Activated gamma-delta T cell treated with anti-CD3 and anti-CD28 coated beads, Interleukin-2, amount 50 U/mL, for 16 hours (primary cell): ENCODE measurements around the gene CACNA1E.

ENCODE experiments used
- DNase-seq: peaks from one replicate; pipeline ENCODE4 v3.0.0-alpha.2; 2020; ENCODE audit warnings: low read depth

The CACNA1E gene

DNA sequence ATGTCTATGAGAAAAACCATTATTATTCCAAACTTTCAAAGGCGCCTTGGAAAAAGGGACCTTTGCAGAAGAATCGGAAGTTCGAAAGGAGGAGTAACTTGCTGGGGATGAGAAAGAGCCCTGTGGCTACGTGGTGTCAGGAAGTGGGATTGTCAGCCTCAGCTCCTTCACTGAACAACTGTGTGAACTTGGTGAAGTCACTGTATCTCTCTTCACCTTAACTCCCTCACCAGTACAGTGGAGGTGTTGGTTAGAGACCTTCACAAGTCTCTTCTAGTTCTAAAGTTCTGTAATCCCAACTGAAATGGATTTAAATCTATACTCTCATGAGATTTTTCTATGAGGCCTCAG lies 285.6 kb downstream of the CACNA1E start:
- DNase-seq: no peak

DNA sequence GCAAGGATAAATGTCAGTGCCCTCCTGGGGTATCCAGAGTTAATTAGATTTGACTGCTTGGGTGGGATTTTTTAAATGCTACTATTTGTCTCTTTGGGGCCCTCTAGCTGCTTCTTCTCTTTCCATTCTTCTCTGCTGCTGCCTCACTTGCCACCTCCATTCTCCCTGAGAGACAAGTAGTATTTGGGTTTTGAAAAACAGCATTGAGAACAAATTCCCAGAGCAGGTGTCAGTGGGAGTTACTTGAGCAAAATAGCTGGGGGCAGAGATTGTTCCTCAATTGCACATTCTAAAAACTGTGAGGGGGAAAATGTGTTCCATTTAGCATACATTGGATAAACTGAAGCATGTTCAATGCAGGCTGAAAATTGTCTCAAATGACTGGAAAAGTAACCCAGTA lies 286.5 kb downstream of the CACNA1E start:
- no peak for DNase-seq

DNA sequence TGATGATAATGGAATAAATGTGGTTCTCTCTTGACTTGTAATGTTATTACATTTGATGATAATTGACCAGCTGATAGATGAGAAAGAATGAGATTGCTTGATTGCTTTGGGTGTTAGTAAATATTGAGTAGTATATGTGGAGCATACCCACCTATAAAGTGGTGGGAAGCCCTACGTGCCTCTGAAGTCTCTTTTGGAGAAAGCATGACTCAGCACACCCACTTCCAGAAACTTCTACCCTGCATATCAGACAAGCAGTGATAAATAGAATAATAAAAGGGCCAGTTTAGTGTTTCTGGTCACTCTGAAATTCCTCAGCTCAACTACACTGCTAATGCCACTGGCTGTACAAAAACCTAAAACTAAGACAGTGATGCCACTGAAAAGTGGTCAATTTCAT lies 289.4 kb downstream of the CACNA1E start:
- no peak for DNase-seq

DNA sequence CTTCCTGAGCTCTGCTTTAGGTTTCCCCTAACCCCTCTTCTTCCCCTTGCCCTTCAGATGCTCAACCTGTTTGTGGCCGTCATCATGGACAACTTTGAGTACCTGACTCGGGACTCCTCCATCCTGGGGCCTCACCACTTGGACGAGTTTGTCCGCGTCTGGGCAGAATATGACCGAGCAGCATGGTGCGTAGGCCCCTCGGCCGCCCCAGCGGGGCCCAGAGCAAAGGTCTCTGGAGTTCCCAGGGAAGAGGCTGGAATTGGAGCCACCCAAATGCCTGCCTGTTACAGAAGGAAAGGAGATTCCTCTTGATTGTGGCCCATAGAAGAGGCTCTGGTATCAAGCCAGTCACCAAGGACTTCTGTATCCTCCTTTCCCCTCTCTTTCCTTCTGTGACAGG lies 292.7 kb downstream of the CACNA1E start:
- no peak for DNase-seq

DNA sequence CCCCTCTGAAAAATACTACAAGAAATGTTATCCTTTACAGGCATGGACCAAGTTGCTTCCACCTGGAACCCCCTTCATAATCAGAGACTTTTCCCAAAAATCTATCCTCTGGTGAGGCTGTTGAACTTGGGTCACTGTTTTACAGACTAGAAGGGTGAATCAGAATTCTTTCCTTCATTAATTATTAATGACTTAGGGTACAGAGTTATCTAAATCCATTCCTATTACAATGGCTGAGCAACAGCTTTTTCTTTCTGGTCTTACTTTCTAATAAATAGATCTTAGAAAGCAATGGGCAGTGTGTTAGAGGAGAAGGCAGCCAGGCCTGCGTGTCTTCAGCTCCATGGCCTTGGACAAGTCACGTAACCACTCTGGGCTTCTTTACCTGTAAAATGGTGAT lies 294.0 kb downstream of the CACNA1E start:
- DNase-seq: no peak

DNA sequence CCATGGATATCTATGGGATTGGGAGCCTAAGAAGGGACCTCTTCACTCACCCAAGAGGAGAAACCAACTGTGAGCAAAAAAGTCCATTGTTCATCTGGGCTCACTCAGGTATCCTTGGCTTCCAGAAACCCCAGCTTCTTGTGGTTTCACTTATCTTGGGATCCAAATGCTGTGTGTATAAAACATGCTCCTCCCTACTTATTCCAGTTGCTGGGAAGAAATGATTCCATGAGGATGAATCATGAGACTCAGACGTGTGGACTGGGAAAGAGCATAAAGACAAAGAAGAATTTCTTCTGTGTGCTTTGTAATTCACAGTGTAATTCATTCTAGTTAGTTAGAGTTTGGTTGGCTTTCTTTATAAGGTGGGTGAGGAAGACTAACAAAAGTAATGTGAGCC lies 294.5 kb downstream of the CACNA1E start:
- no peak for DNase-seq

DNA sequence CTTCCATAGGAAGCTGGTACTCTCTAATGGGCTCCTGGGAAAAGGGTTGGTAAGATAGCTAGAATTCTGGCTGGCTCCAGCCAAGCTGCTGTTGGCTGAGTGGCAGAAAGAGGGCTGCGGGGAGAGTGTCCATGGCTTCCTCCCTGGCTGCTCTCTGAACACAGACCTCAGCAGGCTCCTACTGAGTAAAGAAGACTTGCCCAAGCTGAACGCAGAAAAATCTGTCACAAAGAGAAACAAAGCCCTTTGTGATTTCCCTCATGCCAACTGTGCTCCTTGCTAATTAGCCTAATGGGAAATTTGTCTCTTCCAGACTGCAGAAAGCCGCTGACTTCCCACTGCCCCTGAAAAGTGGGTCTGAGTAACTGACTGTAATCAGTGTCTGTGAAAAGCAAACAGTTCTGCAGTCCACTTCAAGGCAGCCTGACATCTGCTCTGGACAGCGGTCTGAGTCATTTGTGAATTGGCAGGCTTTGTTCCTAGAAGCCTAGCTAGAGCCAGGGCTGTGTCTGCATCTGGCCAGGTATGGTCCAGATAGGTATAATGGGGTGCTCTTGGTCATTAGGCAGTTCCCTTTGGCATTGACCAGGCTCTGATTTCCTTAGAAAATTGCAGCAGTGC lies 295.4 kb downstream of the CACNA1E start:
- no peak for DNase-seq

DNA sequence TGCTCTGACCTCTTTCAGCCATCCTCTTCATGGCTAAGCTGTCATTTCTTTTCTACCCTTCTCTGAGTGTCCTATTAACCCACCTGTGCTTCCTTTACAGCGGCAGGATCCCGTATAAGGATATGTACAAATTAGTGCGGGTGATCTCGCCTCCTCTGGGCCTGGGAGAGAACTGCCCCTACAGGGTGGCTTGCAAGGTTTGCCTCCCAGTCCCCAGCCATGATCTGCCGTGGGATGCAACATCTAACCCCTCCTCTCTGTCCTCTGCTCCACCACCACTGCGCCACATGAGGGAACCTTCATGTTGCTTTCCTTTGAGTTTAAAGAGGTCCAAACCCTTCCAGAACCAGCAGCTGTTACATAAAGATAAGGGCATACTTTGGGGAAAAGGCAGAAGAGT lies 296.0 kb downstream of the CACNA1E start:
- no peak for DNase-seq

DNA sequence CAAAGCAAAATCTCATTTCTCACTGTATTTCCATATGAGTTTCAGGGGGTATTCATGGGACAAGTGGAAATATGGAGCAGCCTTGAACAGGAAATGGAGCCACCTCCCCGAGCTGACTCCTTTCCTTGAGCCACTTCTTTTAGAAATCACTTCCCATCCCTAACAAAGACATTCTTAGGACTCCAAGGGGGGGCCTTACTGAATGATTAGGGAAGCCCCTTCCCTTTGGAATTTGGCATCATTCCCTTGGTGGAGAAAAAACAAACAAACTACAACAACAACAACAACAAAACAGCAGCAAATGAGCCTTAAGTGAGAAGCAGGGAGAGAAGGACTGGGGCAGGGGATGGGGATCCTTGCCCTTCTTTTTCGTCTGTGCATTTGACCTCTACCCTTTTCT lies 299.9 kb downstream of the CACNA1E start:
- DNase-seq: no peak

DNA sequence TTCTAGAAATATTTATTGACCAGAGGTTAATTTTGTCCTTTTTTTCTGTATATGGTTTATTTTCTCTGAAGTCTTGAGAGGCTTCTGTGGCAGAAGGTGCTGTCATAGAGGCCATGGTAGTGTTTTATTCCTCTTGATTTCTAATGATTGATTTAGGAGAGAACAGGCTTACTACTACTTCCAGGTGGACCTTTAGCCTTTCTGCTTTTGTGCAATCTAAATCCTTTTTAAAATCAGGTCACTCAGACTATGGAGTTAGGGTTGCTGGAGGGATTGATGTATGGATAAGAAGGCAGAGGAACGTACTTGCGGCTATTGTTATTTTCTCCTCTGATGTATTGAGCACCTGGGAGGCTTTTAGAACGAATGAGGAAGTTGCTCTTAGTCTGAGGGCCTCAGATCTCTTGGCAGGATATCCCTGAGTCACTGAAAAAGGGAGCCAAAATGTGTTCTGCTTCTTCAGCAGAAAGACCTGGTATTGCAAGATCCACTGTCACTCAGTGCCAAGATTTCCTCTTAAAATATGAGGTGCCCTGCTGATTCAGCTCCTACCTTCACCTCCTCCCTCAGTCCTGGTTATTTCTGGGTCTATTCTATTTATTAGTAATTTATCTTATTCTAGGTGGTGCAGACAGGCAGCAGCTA lies 300.8 kb downstream of the CACNA1E start:
- DNase-seq: no peak

DNA sequence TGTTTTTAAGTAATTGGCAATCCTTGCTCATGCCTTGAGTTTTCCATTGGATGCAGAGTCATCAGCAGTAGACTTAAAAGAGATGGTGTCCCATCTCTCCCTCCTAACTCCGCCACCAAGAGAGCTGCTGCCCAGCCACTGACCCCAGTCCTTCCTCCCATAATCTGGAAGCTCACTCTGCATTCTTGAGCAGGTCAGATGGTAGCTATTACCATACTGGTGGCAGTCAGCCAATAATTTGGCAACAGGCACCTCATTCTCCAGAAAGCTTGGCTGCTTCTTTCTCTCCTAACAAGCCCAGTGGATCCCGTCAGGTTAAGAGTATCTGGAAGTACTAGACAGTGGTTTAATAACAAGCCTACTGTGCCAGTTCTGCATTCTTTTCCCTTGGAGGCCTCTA lies 306.1 kb downstream of the CACNA1E start:
- DNase-seq: no peak

DNA sequence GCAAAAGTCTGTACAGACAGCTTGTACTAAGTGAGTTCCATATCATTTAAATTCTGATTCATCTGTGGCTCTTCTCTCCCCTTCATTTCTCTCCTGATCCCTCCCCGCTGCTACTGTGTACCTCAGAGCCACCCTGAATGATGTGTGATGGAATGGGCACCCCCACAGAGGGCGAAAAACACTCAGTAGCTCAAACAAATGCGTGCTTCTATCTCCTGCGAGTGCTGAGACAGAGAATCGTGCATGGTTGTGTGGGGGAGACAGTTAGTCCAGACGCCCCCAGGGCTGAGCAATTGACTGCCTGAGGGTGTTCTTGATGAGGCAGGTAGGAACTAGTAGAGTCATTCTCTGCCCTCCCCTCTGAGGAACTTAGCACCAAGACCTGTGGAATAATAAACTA lies 308.4 kb downstream of the CACNA1E start:
- DNase-seq: no peak

DNA sequence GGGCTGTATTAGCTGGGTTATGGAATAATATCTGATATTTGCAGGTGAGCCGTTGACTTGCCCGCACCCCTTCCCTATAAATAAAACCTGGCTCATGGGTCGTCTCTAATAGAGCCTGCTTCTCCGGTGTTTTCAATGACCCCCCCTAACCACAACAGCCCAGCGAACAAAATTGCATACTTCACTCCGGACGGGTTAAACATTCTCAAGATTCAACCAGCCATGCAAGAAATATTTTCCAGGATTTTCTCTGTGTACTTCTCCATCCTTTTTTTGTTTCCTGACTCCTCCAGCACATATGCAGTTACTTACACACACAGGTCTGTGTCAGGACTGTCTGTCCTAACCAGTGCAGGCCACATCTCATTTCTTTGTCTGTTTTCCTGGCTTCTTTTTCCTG lies 310.5 kb downstream of the CACNA1E start:
- DNase-seq: no peak

DNA sequence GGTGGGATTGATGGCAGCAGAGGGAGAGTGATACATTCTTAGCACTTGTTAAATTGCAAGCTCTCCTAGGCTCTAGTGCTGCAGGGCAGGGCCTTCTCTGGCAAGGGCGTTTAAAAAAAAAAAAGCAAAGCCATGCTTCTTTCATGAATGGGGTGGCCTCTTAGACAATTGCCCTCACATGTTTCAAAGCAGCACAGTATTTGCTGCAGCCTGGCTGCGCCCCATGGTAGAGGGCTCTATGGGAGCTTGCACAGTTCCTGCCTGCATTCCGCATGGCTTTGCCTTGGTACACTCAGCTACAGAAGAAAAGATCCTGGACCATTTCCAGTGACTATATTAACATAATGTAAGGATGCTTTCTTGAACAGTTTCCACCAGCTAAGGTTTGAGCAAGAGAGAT lies 311.0 kb downstream of the CACNA1E start:
- no peak for DNase-seq

DNA sequence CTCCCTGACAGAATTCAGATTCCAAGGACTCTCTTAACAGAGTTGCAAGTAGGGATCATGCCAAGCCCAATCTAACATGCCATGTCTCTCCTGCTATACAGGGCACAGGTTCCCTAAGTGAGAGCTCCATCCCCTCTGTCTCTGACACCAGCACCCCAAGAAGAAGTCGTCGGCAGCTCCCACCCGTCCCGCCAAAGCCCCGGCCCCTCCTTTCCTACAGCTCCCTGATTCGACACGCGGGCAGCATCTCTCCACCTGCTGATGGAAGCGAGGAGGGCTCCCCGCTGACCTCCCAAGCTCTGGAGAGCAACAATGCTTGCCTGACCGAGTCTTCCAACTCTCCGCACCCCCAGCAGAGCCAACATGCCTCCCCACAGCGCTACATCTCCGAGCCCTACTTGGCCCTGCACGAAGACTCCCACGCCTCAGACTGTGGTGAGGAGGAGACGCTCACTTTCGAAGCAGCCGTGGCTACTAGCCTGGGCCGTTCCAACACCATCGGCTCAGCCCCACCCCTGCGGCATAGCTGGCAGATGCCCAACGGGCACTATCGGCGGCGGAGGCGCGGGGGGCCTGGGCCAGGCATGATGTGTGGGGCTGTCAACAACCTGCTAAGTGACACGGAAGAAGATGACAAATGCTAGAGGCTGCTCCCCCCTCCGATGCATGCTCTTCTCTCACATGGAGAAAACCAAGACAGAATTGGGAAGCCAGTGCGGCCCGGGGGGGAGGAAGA lies 315.0 kb downstream of the CACNA1E start:
- DNase-seq: no peak

DNA sequence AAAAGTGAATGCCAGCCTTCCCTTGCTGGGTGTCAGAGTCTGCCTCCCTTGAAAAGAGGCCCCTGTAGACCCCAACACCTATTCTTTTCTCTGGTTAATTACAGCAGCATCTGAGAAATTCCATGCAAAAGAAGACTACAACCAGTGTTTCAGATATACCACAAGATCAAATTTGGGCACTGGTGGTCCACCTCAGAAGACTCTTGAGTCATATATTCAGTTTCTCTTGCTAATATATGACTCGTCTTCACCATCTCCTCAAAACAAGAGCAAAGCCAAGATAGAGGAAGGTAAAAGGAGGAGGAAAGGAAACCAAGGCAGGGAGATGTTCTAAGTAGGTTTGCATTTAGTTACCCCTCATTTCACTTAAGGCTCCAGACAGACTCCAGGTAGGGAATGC lies 318.3 kb downstream of the CACNA1E start:
- no peak for DNase-seq

DNA sequence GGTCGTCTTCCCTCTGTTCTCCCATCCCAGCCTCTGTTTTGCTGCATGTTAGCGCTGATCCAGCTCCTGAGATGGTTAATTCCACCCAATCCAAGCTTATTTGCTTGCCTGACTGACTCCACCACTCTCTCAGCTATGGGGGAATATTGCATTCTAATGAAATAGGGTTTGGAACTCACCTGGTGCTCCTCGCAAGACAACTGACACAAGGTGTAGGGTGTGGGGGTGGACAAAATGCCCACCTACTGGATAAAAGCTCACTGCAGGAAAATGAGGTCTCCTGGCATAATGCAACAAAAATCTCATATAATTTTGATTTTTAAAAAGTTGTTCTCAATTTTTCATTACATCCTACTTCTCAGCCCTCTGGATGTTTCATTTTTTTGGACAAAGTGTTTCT lies 319.1 kb downstream of the CACNA1E start:
- no peak for DNase-seq

DNA sequence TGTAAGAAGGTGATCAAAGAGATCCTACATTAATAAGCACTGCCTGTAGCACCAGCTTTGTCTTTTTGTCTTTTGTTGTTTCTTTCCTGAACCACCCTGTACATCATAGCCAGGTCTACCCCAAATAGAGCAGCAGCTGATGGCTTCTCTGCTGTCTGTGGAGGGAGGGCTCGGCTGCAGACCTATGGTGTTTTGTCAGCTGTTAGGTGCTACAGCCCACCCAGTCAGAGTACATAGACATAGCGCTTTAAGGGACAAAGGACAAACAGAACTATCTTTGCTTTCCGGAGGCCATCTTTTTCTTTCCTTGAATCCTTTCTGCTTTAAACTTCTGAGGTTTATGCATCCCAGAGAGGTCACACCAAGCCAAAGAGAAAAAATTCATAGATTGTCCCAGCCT lies 320.1 kb downstream of the CACNA1E start:
- no peak for DNase-seq

DNA sequence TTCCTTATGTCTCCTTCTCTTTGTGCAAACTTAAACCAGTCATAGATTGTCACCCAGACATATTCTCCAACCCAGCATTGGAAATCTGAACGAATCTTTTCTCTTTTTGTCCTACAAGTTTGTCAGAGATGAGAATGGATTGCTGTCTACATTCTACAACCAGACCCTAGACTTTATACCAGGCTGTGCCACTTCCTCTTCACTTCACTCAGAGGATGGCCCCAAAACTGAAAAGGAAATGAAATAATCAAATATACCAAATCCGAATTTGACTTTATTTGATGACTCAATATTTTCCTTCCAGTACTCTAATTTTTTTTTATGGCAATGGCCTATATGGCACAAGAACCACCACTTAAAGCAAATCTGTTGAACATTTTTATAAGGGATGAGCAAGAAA lies 321.7 kb downstream of the CACNA1E start:
- no peak for DNase-seq

DNA sequence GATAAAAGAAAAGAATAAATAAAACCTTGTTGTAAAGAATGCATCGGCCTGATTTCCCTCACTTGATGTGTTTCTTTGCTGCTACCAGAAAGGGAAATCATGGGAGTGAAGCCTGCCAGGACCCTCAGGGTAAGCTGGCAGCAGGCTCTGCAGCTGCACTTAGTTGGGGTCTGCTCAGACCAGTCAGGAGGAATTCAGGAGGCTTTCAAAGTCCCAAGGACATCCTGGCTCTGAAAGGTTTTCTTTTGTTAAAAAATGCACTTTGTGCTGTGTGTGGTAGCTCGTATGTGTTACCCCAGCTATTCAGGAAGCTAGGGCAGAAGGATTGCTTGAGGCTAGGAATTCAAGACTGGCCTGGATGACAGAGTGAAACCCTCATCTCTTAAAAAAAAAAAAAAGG lies 323.4 kb downstream of the CACNA1E start:
- no peak for DNase-seq

DNA sequence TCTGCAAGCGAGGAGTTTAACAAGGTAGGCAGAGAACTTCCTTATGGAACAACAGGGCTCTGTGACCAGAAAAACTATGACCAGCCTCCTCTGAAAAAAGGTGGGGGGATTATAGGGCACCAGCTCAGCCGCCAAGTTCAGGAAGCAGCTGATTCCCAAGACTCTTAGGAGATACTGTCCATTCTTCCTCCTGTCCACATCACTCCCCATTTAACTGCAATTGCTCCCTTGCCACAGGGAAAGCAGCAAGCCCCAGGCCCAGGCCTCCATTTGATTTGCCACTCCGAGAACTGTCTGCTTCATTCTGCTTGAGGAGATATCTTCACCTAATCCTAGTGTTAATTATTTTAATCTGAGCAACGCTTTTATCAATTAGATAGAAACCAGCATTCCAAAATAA lies 323.9 kb downstream of the CACNA1E start:
- no peak for DNase-seq

DNA sequence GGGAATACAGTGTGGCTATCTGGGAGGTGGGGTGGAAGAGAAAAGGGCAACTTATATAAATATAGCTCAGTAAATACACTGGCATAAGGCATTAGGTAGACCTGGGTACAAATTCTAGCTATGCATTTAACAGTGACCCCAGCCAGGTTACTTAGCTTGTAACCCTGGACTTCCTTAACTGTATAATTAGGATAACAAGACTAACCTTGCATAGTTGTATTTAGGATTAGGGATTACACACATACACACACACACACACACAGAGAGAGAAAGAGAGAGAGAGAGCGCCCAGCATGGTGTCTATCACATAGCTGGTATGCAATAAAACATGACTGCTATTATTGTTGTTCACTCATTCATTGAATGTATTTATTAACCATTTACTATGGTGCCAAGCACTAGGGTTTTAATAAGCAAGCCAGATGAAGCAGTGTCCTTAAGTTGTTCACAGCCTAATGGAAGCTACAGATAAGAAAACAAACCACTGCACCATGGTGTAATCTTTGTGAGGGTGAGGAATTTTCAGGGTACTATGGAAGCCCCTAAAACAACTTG lies 326.8 kb downstream of the CACNA1E start:
- no peak for DNase-seq

DNA sequence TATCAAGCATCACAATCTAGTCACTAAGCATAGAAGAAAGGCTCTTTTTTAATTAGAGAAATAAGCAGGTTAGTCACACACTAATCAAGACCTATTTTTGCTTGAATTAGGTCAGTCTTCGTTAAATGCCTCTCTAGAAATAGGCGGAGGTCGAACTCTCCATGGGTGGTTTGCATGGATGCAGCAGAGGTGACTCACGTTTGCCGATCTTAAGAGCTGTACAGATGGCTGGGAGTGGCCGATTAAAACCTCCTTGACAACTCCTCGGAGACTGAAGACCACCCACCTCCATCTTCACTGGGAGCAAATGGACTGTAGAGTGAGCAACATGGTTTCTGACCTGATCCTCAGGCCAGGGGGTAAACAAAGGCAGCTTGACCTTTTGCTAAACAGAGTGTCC lies 328.9 kb downstream of the CACNA1E start:
- no peak for DNase-seq

DNA sequence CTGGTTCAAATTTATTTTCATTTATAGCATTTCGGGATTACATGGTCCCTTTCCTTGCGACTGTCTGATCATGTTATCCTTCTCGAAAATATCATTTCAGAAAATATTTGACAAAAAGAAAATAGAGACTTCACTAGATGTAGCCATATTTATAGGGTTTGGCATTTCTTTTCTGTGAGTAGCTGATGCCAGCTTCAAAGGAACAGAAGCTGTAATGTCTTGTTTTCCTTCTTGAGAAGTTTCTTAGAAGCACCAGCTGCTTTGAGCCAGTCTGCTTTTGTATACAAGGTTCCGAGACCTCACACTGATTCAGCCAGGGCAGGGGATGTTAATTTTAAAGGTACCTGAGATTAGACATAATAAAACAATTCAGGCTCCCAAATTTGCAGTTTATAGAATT lies 329.9 kb downstream of the CACNA1E start:
- no peak for DNase-seq
